ENCODE measurements around the gene TNK2. TPM values are rescaled to one million over a fixed set of nuclear protein-coding genes. Genes with fewer than 3 reads are reported as not detected.

The TNK2 gene
- total and polyA plus RNA-seq, 2 experiments from 2014 or later: 26.1 to 95.3 TPM

DNA sequence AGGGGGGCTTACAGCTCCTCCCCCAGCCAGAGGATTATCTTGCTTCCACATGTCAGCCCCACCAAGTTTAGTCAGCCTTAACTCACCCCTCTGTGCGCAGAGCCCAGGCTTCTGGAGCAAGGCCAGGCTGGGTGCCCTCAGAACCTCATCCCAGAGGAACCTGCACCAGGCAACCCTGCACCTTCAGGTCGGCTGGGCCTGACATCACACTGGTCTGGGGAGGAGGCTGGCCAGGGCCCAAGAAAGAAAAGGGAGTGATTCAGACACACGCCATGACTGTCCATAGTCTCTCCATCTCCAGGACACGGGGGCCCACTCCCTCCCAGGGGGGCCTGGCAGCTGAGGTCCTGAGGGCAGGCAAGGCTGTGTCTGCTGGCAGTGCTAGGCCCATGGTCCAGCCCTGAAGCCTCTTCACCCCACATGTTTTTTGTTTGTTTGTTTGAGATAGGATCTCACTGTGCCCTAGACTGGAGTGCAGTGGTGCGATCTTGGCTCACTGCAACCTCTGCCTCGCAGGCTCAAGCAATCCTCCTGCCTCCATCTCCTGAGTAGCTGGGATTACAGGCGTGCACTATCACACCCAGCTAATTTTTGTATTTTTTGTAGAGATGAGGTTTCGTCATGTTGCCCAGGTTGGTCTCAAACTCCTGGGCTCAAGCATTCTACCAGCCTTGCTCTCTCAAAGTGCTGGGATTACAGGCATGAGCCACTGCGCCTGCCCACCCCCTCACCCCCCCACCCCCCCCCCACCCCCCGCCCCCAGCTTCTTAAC is 11.1 kb downstream of the TNK2 start:
- peaks cover 37% of the 10 kb centered on the region for H3K4me1 ChIP-seq (ENCODE audit: low read depth)

DNA sequence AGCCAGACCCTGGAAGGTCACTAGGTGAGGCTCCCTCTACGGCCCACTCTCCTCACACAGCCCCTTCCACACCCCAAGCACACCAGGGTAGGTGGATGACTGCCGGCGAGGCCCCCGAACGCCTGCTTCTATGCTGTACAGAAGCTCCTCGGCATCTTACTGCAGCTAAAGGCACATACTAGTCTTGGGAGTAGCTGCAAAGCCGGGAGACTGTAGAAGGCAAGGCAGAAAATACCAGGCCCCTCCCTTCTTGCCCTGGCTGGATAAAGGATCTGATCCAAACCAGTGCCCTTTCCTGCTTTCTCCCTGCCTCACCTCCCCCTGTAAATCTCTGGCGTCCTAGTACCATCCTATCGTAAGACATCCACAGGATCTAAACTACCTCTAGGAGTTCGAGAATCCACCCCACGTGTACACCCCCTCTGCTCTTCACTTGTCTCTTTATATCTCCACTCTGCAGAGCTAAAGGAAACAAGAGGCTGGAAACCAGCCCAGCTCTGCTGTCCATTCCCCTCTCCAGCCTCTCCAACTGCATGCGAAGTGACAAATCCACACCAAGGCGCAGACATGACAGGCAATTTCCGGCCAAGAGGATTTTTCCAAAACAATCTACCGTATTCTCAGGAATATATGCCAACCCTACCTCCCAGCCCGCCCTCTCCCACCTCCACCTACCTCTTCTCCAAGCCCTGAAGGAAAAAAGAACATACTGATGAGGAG is 11.8 kb downstream of the TNK2 start:
- peaks cover 45% of the 10 kb centered on the region for H3K4me1 ChIP-seq (ENCODE audit: low read depth)
- no peaks in the 10 kb centered on the region for H3K27me3 ChIP-seq
- DNase-seq (ENCODE audit: low read depth in 1 of 2, low spot score in 1 of 2): peak; percentile 81 to 91
- peak overlapping the region; percentile 92 for H3K27ac ChIP-seq
- TF ChIP-seq, protein P1, sequence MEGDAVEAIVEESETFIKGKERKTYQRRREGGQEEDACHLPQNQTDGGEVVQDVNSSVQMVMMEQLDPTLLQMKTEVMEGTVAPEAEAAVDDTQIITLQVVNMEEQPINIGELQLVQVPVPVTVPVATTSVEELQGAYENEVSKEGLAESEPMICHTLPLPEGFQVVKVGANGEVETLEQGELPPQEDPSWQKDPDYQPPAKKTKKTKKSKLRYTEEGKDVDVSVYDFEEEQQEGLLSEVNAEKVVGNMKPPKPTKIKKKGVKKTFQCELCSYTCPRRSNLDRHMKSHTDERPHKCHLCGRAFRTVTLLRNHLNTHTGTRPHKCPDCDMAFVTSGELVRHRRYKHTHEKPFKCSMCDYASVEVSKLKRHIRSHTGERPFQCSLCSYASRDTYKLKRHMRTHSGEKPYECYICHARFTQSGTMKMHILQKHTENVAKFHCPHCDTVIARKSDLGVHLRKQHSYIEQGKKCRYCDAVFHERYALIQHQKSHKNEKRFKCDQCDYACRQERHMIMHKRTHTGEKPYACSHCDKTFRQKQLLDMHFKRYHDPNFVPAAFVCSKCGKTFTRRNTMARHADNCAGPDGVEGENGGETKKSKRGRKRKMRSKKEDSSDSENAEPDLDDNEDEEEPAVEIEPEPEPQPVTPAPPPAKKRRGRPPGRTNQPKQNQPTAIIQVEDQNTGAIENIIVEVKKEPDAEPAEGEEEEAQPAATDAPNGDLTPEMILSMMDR (IDR thresholded peaks at IDR 0.05; ENCODE audit: low read depth, low read length): no peak
- no peaks in the 10 kb centered on the region for H3K9me3 ChIP-seq (ENCODE audit: low read depth)
- peak overlapping the region; percentile 63 for H3K4me3 ChIP-seq
- H3K36me3 ChIP-seq: no peaks in the 10 kb centered on the region

More for the DNA sequence above, 11.1 kb downstream of the TNK2 start:
- Histone ChIP-seq H3K4me3 (no peak overlapping the region), H3K36me3 (no peaks in the 10 kb centered on the region), H3K27me3 (no peaks in the 10 kb centered on the region), H3K27ac (peak overlapping the region; percentile 92), H3K9me3 (ENCODE audit: low read depth) (no peaks in the 10 kb centered on the region)
- TF ChIP-seq, protein P1 (IDR thresholded peaks at IDR 0.05; ENCODE audit: low read depth, low read length): no peak
- peak; percentile 35 to 71 for DNase-seq (ENCODE audit: low read depth in 1 of 2, low spot score in 1 of 2)

DNA sequence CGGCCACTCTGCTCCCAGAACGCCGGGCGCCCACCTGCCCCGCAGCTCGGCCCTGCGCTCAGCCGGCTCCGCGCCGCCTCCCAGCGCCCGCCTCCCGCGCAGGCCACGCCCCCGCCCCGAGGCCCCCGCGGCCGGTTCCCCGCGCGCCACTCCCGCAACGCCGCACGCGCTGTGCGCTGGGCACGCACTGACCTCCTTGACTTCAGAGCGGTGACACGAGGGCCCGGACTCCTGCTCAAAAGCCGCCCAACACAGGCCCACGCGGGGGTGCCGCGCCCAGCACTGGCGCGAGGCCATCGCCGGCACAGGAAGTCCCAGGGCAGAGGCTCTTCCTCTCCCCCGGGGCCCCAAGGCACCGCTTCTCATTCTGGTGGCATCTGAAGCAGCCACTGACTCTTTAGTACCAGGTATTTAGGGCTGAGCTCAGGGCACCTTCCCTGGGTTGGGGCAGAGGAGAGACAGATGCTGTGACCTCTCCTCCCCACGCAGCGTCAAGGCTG is 12.4 kb downstream of the TNK2 start:
- peaks cover 48% of the 10 kb centered on the region for H3K4me1 ChIP-seq (ENCODE audit: low read depth)

GRCh38 chr3:195895078-195895860 is 13.1 kb downstream of the TNK2 start:
- peaks cover 46% of the 10 kb centered on the region for H3K4me1 ChIP-seq (ENCODE audit: low read depth)
- DNase-seq (ENCODE audit: low read depth in 1 of 2, low spot score in 1 of 2): peak in 1 of 2 donors; percentile 60
- TF ChIP-seq, protein P1 (IDR thresholded peaks at IDR 0.05; ENCODE audit: low read depth, low read length): no peak
- H3K27ac ChIP-seq: peak overlapping the region; percentile 92
- H3K36me3 ChIP-seq: no peaks in the 10 kb centered on the region
- no peaks in the 10 kb centered on the region for H3K9me3 ChIP-seq (ENCODE audit: low read depth)
- H3K27me3 ChIP-seq: no peaks in the 10 kb centered on the region
- H3K4me3 ChIP-seq: peak overlapping the region; percentile 63

More for the DNA sequence above, 12.4 kb downstream of the TNK2 start:
- peak overlapping the region; percentile 63 for H3K4me3 ChIP-seq
- H3K36me3 ChIP-seq: no peaks in the 10 kb centered on the region
- TF ChIP-seq, protein P1 (IDR thresholded peaks at IDR 0.05; ENCODE audit: low read depth, low read length): no peak
- peak in 1 of 2 donors; percentile 51 for DNase-seq (ENCODE audit: low read depth in 1 of 2, low spot score in 1 of 2)
- H3K9me3 ChIP-seq (ENCODE audit: low read depth): no peaks in the 10 kb centered on the region
- no peaks in the 10 kb centered on the region for H3K27me3 ChIP-seq
- peak overlapping the region; percentile 92 for H3K27ac ChIP-seq

DNA sequence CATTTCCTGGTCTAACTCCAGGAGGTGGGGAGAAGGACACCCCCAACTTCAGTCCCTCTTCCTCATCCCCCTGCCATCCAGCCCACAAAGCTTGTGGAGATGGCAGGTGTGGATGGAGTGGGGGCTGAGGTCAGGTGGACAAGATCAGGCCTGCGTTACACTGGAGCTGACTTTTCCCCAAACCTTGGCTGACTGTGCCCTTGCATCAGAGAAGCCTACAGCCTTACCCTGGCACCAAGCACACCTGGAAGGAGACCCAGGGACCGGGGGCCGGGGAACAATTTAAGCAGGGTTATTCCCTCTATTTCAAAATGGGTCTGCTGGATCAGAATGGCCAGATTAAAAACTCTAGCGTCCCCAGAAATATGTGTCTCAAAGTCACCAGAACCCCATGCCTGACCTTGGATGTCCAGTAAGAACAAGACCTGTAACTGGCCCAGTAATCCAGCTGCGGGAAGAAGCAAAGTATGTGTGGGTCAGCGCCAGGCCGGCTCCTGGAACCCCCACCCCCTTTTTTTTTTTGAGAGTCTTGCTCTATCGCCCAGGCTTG is 14.4 kb downstream of the TNK2 start:
- no peaks in the 10 kb centered on the region for H3K36me3 ChIP-seq
- H3K9me3 ChIP-seq (ENCODE audit: low read depth): no peaks in the 10 kb centered on the region
- H3K4me3 ChIP-seq: no peak overlapping the region
- H3K27me3 ChIP-seq: no peaks in the 10 kb centered on the region
- peaks cover 58% of the 10 kb centered on the region for H3K4me1 ChIP-seq (ENCODE audit: low read depth)
- no peak for DNase-seq (ENCODE audit: low read depth in 1 of 2, low spot score in 1 of 2)
- H3K27ac ChIP-seq: no peak overlapping the region
- TF ChIP-seq, protein P1 (IDR thresholded peaks at IDR 0.05; ENCODE audit: low read depth, low read length): no peak
